DND-41 (cell line): Measurements from ENCODE around the gene ADARB2.

Source experiments
- EZH2 ChIP-seq: IDR thresholded peaks from 3 replicates; pipeline ENCODE4 v1.6.1; 2012; ENCODE audit warnings: borderline replicate concordance, low read depth, mild to moderate bottlenecking, moderate library complexity, low read length, inconsistent platforms; ENCODE audit not compliant: severe bottlenecking
- TF ChIP-seq, protein P1 (sequence below): IDR thresholded peaks from 2 replicates; pipeline ENCODE4 v1.5.1; 2012; ENCODE audit warnings: borderline replicate concordance, low read length, moderate library complexity, mild to moderate bottlenecking; ENCODE audit not compliant: poor library complexity, severe bottlenecking; ENCODE audit errors: extremely low read depth

GRCh38 chr10:1202343-1202742 lies 535.0 kb downstream of the ADARB2 start:
- TF ChIP-seq, protein P1, sequence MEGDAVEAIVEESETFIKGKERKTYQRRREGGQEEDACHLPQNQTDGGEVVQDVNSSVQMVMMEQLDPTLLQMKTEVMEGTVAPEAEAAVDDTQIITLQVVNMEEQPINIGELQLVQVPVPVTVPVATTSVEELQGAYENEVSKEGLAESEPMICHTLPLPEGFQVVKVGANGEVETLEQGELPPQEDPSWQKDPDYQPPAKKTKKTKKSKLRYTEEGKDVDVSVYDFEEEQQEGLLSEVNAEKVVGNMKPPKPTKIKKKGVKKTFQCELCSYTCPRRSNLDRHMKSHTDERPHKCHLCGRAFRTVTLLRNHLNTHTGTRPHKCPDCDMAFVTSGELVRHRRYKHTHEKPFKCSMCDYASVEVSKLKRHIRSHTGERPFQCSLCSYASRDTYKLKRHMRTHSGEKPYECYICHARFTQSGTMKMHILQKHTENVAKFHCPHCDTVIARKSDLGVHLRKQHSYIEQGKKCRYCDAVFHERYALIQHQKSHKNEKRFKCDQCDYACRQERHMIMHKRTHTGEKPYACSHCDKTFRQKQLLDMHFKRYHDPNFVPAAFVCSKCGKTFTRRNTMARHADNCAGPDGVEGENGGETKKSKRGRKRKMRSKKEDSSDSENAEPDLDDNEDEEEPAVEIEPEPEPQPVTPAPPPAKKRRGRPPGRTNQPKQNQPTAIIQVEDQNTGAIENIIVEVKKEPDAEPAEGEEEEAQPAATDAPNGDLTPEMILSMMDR = no peak
- no peak for TF ChIP-seq EZH2
